PC-3 (cell line): ENCODE data around the gene DPY19L3. TPM values are rescaled to one million over a fixed set of nuclear protein-coding genes. Genes with fewer than 3 reads are reported as not detected.

Experiments used
- ATAC-seq: fragments of 200-7000 bp; cut with Tn5 transposase; 2 replicates; pipeline ENCODE4 v1.9.1; 2020; ENCODE audit warnings: mild to moderate bottlenecking, moderate library complexity
- BruUV-seq: library from RNA; stranded (reverse); fragments of 400-500 nt; replicated peaks from 2 replicates; lab custom pipeline; 2021; lab: Mats Ljungman, UMichigan
- CTCF ChIA-PET: fragments of 300-600 bp; sonication (Branson Sonifier 250); formaldehyde crosslinking; loops from one replicate; lab custom pipeline; 2022; ENCODE audit warnings: antibody characterized with exemption; lab: Charles Lee
- POLR2A ChIA-PET: fragments of 300-600 bp; sonication (Branson Sonifier 250); formaldehyde crosslinking; loops from one replicate; lab custom pipeline; 2022; ENCODE audit warnings: antibody characterized with exemption; ENCODE audit not compliant: unreplicated experiment; lab: Charles Lee
- DNase-seq: peaks from one replicate; pipeline ENCODE4 v3.0.0-alpha.2; 2015
- H2AFZ ChIP-seq: fragments of 300-600 bp; sonication (generic); 2 replicates; pipeline ENCODE4 v1.6.0; 2016; ENCODE audit warnings: antibody characterized with exemption, low read length
- H3F3A ChIP-seq: fragments of 300-600 bp; sonication (generic); one replicate; pipeline ENCODE4 v1.6.0; 2017; ENCODE audit warnings: antibody characterized with exemption, low read length, control low read depth, mild to moderate bottlenecking; ENCODE audit not compliant: unreplicated experiment
- H3K27ac ChIP-seq: fragments of 300-600 bp; sonication (generic); 2 replicates; pipeline ENCODE4 v1.5.1; 2016; ENCODE audit warnings: mild to moderate bottlenecking, low read length
- H3K27me3 ChIP-seq: fragments of 300-600 bp; sonication (generic); 2 replicates; pipeline ENCODE4 v1.6.1; 2016; ENCODE audit warnings: low read length, mixed read lengths
- H3K36me3 ChIP-seq: fragments of 300-600 bp; sonication (generic); 2 replicates; pipeline ENCODE4 v1.6.1; 2016; ENCODE audit warnings: low read depth, mixed run types, low read length, mixed read lengths
- H3K4me1 ChIP-seq: fragments of 300-600 bp; sonication (generic); 2 replicates; pipeline ENCODE4 v1.5.1; 2016; ENCODE audit warnings: low read length; ENCODE audit not compliant: insufficient read depth
- H3K4me2 ChIP-seq: fragments of 300-600 bp; sonication (generic); 2 replicates; pipeline ENCODE4 v1.6.0; 2016; ENCODE audit warnings: low read length
- H3K4me3 ChIP-seq: fragments of 300-600 bp; sonication (generic); 2 replicates; pipeline ENCODE4 v1.5.1; 2016; ENCODE audit warnings: mild to moderate bottlenecking, low read length, mixed read lengths
- H3K79me2 ChIP-seq: fragments of 300-600 bp; sonication (generic); 2 replicates; pipeline ENCODE4 v1.6.1; 2017; ENCODE audit warnings: low read length, mixed read lengths
- H3K9ac ChIP-seq: fragments of 300-600 bp; sonication (generic); 2 replicates; pipeline ENCODE4 v1.6.0; 2016; ENCODE audit warnings: mild to moderate bottlenecking, low read length
- H3K9me2 ChIP-seq: fragments of 300-600 bp; sonication (generic); replicated peaks from 2 replicates; pipeline ENCODE4 v1.6.1; 2016; ENCODE audit warnings: mixed run types, low read length, mixed read lengths
- H3K9me3 ChIP-seq: fragments of 300-600 bp; sonication (generic); 2 replicates; pipeline ENCODE4 v1.6.1; 2016; ENCODE audit warnings: low read length, mixed read lengths
- H4K20me1 ChIP-seq: fragments of 300-600 bp; sonication (generic); 2 replicates; pipeline ENCODE4 v1.6.1; 2016; ENCODE audit warnings: low read length, mixed read lengths
- CTCF ChIP-seq: fragments of 300-600 bp; sonication (generic); conservative IDR thresholded peaks from 2 replicates; pipeline ENCODE4 v1.5.1; 2017; ENCODE audit warnings: antibody characterized with exemption, low read depth, mild to moderate bottlenecking, low read length
- EZH2 ChIP-seq: fragments of 300-600 bp; sonication (generic); IDR thresholded peaks from one replicate; pipeline ENCODE4 v1.6.1; 2017; ENCODE audit warnings: antibody characterized with exemption, mild to moderate bottlenecking, low read length; ENCODE audit not compliant: unreplicated experiment
- EZH2phosphoT487 ChIP-seq: fragments of 300-600 bp; sonication (generic); IDR thresholded peaks from 2 replicates; pipeline ENCODE4 v1.6.1; 2018; ENCODE audit warnings: mild to moderate bottlenecking, antibody characterized with exemption, low read length, borderline replicate concordance
- intact Hi-C: fragments of 100-400 bp; cut with micrococcal nuclease; formaldehyde crosslinking; loops from 2 replicates; pipeline ENCODE4 v1.9.0; 2023
- total RNA-seq: library from RNA; depleted of rRNA; stranded (reverse); fragments of >200 nt; gene quantifications from 2 replicates; pipeline ENCODE4 v1.2.3, GENCODE V29; 2014

Gene DPY19L3
- total RNA-seq, 1 experiment from 2014 or later, result 4.4 TPM

- intact Hi-C loops, result no loop called here
- CTCF ChIA-PET, result no interaction called here
Measured at GRCh38 chr19:32456406-32456805, 50.8 kb downstream of the DPY19L3 start.

GRCh38 chr19:32457571-32458158 lies 52.1 kb downstream of the DPY19L3 start:
- Histone ChIP-seq H3K4me1 (no peaks in the 10 kb centered on the region), H3K9me3 (no peaks in the 10 kb centered on the region), H2AFZ (no peak overlapping the region), H3K9me2 (no peaks in the 10 kb centered on the region), H3F3A (no peaks in the 10 kb centered on the region), H3K27ac (no peak overlapping the region), H3K4me2 (no peak overlapping the region), H3K27me3 (no peaks in the 10 kb centered on the region), H3K36me3 (no peaks in the 10 kb centered on the region), H3K4me3 (no peak overlapping the region), H3K79me2 (no peaks in the 10 kb centered on the region), H4K20me1 (no peaks in the 10 kb centered on the region), H3K9ac (no peak overlapping the region)
- DNase-seq, result no peak
- TF ChIP-seq CTCF, result no peak
- no peak for TF ChIP-seq EZH2
- TF ChIP-seq EZH2phosphoT487, result no peak
- ChIA-PET POLR2A (no interaction called here), CTCF (no interaction called here)
- intact Hi-C loops, result no loop called here
- no peak for ATAC-seq
- no TSS peak for BruUV-seq

More at GRCh38 chr19:32456406-32456805, 50.8 kb downstream of the DPY19L3 start:
- DNase-seq, result no peak
- Histone ChIP-seq H2AFZ (no peak overlapping the region), H4K20me1 (no peaks in the 10 kb centered on the region), H3K9me2 (no peaks in the 10 kb centered on the region), H3K9ac (no peak overlapping the region), H3K27me3 (no peaks in the 10 kb centered on the region), H3K4me1 (no peaks in the 10 kb centered on the region), H3K4me3 (no peak overlapping the region), H3K4me2 (no peak overlapping the region), H3K79me2 (no peaks in the 10 kb centered on the region), H3K36me3 (no peaks in the 10 kb centered on the region), H3K9me3 (no peaks in the 10 kb centered on the region), H3F3A (no peaks in the 10 kb centered on the region), H3K27ac (no peak overlapping the region)
- POLR2A ChIA-PET, result no interaction called here
- BruUV-seq, result no TSS peak
- ATAC-seq, result no peak
- TF ChIP-seq EZH2, result no peak
- no peak for TF ChIP-seq EZH2phosphoT487
- TF ChIP-seq CTCF, result no peak

- no peak overlapping the region for H3K4me2 ChIP-seq
- ATAC-seq (no peak), DNase-seq (no peak)
- H3K9me3 ChIP-seq, result no peaks in the 10 kb centered on the region
- H3K9ac ChIP-seq, result no peak overlapping the region
- no peaks in the 10 kb centered on the region for H3K79me2 ChIP-seq
- H3K9me2 ChIP-seq, result no peaks in the 10 kb centered on the region
- H3K27ac ChIP-seq, result no peak overlapping the region
- ChIA-PET POLR2A (no interaction called here), CTCF (no interaction called here)
- intact Hi-C loops, result no loop called here
- TF ChIP-seq CTCF (no peak), EZH2 (no peak), EZH2phosphoT487 (no peak)
- H2AFZ ChIP-seq, result no peak overlapping the region
- no peaks in the 10 kb centered on the region for H4K20me1 ChIP-seq
- no peak overlapping the region for H3K4me3 ChIP-seq
- no TSS peak for BruUV-seq
- H3K4me1 ChIP-seq, result no peaks in the 10 kb centered on the region
- no peaks in the 10 kb centered on the region for H3K36me3 ChIP-seq
- H3K27me3 ChIP-seq, result no peaks in the 10 kb centered on the region
- no peaks in the 10 kb centered on the region for H3F3A ChIP-seq
Measured at GRCh38 chr19:32458500-32459123, 53.0 kb downstream of the DPY19L3 start.
